Calu3 (cell line): ENCODE data around the gene PSMG4. TPM values are rescaled to one million over a fixed set of nuclear protein-coding genes. Genes with fewer than 3 reads are reported as not detected.

Experiments used
- BruUV-seq: library from RNA; stranded (reverse); fragments of 400-500 nt; replicated peaks from 2 replicates; lab custom pipeline; 2021; lab: Mats Ljungman, UMichigan
- CTCF ChIA-PET: fragments of 300-600 bp; sonication (Branson Sonifier 250); formaldehyde crosslinking; loops from one replicate; lab custom pipeline; 2022; ENCODE audit warnings: antibody characterized with exemption; lab: Charles Lee
- DNase-seq: peaks from one replicate; pipeline ENCODE4 v3.0.0; 2022
- H3K27ac Mint-ChIP-seq: one replicate; pipeline ENCODE4 v1.8.0; 2022; ENCODE audit warnings: mixed read lengths; ENCODE audit not compliant: unreplicated experiment
- H3K27me3 Mint-ChIP-seq: one replicate; pipeline ENCODE4 v1.8.0; 2022; ENCODE audit warnings: mixed read lengths; ENCODE audit not compliant: unreplicated experiment
- H3K36me3 Mint-ChIP-seq: one replicate; pipeline ENCODE4 v1.8.0; 2022; ENCODE audit warnings: mild to moderate bottlenecking, moderate library complexity, mixed read lengths; ENCODE audit not compliant: insufficient read depth, unreplicated experiment
- H3K4me1 Mint-ChIP-seq: one replicate; pipeline ENCODE4 v1.8.0; 2022; ENCODE audit warnings: mild to moderate bottlenecking, low read depth, mixed read lengths; ENCODE audit not compliant: unreplicated experiment
- H3K4me3 Mint-ChIP-seq: one replicate; pipeline ENCODE4 v1.8.0; 2022; ENCODE audit warnings: mild to moderate bottlenecking, low read depth, moderate library complexity, mixed read lengths; ENCODE audit not compliant: unreplicated experiment
- H3K9me3 Mint-ChIP-seq: one replicate; pipeline ENCODE4 v1.8.0; 2022; ENCODE audit warnings: low read depth, mixed read lengths; ENCODE audit not compliant: unreplicated experiment
- intact Hi-C: fragments of 100-400 bp; cut with micrococcal nuclease; formaldehyde crosslinking; loops from one replicate; pipeline ENCODE4 v1.10.0; 2022; ENCODE audit not compliant: unreplicated experiment
- total RNA-seq: library from RNA; stranded (reverse); gene quantifications from 2 replicates; pipeline ENCODE4 v1.2.3, GENCODE V29; 2022
- TF ChIP-seq, protein P1 (sequence below): fragments of 200-600 bp; IDR thresholded peaks from one replicate; pipeline ENCODE4 v1.8.0; 2022; ENCODE audit warnings: antibody characterized with exemption; ENCODE audit not compliant: unreplicated experiment

PSMG4 gene
- total RNA-seq, 1 experiment from 2014 or later = 17.6 TPM

DNA sequence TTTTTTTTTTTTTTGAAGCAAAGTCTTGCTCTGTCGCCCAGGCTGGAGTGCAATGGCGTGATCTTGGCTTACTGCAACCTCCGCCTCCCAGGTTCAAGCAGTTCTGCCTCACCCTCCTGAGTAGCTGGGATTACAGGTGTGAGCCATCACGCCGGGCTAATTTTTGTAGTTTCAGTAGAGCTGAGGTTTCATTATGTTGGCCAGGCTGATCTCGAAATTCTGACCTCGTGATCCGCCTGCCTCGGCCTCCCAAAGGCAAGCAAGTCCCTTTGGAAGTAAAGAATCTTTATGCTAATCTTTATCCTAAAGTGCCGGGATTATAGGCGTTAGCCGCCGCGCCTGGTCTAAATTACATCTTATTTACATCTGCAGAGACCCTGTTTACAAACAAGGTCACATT lies 1.5 kb downstream of the PSMG4 start:
- CTCF ChIA-PET = no interaction called here
- H3K27ac Mint-ChIP-seq = no peak overlapping the region
- no TSS peak for BruUV-seq
- peaks cover 23% of the 10 kb centered on the region for H3K27me3 Mint-ChIP-seq
- H3K4me3 Mint-ChIP-seq = peak overlapping the region; percentile 94
- intact Hi-C loops = no loop called here
- DNase-seq = no peak
- no peaks in the 10 kb centered on the region for H3K9me3 Mint-ChIP-seq
- H3K36me3 Mint-ChIP-seq = peaks cover 11% of the 10 kb centered on the region
- H3K4me1 Mint-ChIP-seq = peaks cover 9% of the 10 kb centered on the region
- TF ChIP-seq, protein P1, sequence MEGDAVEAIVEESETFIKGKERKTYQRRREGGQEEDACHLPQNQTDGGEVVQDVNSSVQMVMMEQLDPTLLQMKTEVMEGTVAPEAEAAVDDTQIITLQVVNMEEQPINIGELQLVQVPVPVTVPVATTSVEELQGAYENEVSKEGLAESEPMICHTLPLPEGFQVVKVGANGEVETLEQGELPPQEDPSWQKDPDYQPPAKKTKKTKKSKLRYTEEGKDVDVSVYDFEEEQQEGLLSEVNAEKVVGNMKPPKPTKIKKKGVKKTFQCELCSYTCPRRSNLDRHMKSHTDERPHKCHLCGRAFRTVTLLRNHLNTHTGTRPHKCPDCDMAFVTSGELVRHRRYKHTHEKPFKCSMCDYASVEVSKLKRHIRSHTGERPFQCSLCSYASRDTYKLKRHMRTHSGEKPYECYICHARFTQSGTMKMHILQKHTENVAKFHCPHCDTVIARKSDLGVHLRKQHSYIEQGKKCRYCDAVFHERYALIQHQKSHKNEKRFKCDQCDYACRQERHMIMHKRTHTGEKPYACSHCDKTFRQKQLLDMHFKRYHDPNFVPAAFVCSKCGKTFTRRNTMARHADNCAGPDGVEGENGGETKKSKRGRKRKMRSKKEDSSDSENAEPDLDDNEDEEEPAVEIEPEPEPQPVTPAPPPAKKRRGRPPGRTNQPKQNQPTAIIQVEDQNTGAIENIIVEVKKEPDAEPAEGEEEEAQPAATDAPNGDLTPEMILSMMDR = no peak

DNA sequence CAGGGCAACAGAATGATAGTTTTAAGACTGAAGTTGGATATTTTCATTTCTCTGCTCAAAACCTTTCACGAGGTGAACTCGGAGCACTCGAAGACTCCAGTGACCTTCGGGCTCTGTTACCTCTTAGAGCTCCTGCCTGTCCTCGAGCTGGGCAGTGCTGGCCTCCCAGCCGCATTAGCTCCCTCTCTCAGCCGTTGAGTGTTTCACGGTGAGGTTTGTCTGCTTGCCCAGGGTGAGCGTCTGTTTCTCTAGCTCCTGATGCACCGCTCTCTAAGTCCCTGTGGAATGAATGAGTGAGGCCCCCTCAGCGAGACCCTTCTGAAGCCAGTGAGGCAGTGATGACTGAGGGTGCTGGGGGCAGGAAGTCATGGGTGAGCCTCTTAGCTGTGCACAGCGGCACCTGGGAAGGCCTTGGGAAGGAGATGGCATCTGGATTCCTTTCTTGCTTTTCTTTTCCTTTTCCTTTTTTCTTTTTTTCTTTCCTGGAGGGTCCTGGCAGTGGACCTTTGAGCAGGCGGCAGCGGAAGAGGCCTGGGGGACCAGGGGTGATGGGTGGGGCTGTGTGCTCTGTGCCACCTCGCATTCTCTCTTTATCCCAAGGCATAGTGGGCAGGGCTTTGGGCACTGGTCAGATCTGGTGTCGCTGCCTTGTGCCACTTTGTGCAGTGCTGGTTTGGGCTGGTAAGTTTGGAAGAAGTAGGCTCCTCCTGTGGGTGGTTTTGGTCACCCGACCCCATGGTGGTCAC lies 2.2 kb downstream of the PSMG4 start:
- Mint-ChIP-seq H3K27ac (no peak overlapping the region), H3K4me3 (peak overlapping the region; percentile 22), H3K4me1 (peaks cover 9% of the 10 kb centered on the region), H3K36me3 (peaks cover 11% of the 10 kb centered on the region), H3K27me3 (peaks cover 16% of the 10 kb centered on the region), H3K9me3 (no peaks in the 10 kb centered on the region)
- TF ChIP-seq, protein P1 = no peak
- intact Hi-C loops = no loop called here
- TSS peak; percentile 33 for BruUV-seq
- CTCF ChIA-PET = no interaction called here
- no peak for DNase-seq

DNA sequence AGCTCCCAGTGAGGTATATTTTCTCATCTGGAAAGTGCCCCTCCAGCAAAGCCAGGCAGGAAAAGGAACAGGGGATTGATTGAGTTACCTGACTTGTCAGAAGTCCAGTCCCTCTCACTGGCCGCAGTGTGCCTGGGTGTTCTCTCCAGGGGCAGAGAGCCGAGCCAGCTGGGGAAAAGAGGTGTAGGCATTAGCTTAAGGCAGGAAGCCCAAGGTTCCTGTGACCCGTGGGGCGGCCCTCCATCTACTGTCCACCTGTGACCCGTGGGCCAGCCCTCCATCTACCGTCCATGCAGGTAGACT lies 2.7 kb downstream of the PSMG4 start:
- H3K4me1 Mint-ChIP-seq = peaks cover 9% of the 10 kb centered on the region
- CTCF ChIA-PET = no interaction called here
- H3K9me3 Mint-ChIP-seq = no peaks in the 10 kb centered on the region
- H3K27me3 Mint-ChIP-seq = peaks cover 11% of the 10 kb centered on the region
- peak overlapping the region; percentile 22 for H3K4me3 Mint-ChIP-seq
- H3K36me3 Mint-ChIP-seq = peaks cover 16% of the 10 kb centered on the region
- intact Hi-C loops = no loop called here
- TF ChIP-seq, protein P1 = no peak
- DNase-seq = no peak
- no TSS peak for BruUV-seq
- H3K27ac Mint-ChIP-seq = no peak overlapping the region

DNA sequence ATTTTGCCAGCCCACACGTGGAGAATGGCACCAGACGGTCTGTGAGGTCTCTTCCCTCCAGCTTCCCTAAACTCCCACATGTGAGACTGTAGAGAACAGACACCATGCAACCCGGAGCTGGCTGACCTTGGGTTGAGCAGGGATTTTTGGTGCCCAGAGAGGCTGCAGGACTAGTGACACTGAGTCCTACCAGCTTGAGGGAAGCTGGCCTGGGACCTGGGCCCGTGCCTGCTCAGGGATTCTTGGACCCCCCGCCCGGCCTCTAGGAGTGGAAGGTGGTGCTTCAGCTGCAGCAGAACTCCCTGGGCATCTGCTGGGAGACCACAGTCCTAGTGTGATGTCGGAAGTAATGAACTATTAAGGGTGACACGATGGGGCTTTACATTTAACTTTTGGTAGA lies 3.2 kb downstream of the PSMG4 start:
- no peak overlapping the region for H3K27ac Mint-ChIP-seq
- H3K36me3 Mint-ChIP-seq = peaks cover 16% of the 10 kb centered on the region
- intact Hi-C loops = no loop called here
- H3K27me3 Mint-ChIP-seq = peaks cover 6% of the 10 kb centered on the region
- CTCF ChIA-PET = no interaction called here
- H3K4me1 Mint-ChIP-seq = peaks cover 9% of the 10 kb centered on the region
- H3K9me3 Mint-ChIP-seq = no peaks in the 10 kb centered on the region
- H3K4me3 Mint-ChIP-seq = no peak overlapping the region
- no TSS peak for BruUV-seq
- no peak for DNase-seq
- TF ChIP-seq, protein P1 = no peak
